SK-N-SH treated with all-trans-retinoic acid at 6 μM for 48 hours (cell line): ENCODE measurements around the gene CCL11.

Experiments
- ATAC-seq: fragments of 200-7000 bp; cut with Tn5 transposase; 3 replicates; pipeline ENCODE4 v1.9.1; 2020; ENCODE audit warnings: mild to moderate bottlenecking, moderate library complexity
- ARNTL ChIP-seq: fragments of 450-650 bp; formaldehyde crosslinking; IDR thresholded peaks from 2 replicates; pipeline ENCODE4 v1.5.0; 2020; ENCODE audit warnings: low read depth, mild to moderate bottlenecking, moderate library complexity, borderline replicate concordance
- BACH2 ChIP-seq: fragments of 250-450 bp; sonication (Bioruptor Pico); IDR thresholded peaks from 2 replicates; pipeline ENCODE4 v1.9.0; 2021; ENCODE audit warnings: mild to moderate bottlenecking, borderline replicate concordance
- CSDC2 ChIP-seq: fragments of 250-450 bp; sonication (Bioruptor Pico); IDR thresholded peaks from 2 replicates; pipeline ENCODE4 v1.5.0; 2020; ENCODE audit warnings: mild to moderate bottlenecking, moderate library complexity
- ESRRG ChIP-seq: fragments of 250-450 bp; sonication (Bioruptor Pico); IDR thresholded peaks from 2 replicates; pipeline ENCODE4 v1.6.1; 2021; ENCODE audit warnings: mild to moderate bottlenecking
- GLIS3 ChIP-seq: fragments of 250-450 bp; sonication (Bioruptor Pico); IDR thresholded peaks from 2 replicates; pipeline ENCODE4 v1.5.0; 2020; ENCODE audit warnings: mild to moderate bottlenecking, moderate library complexity
- ISL1 ChIP-seq: fragments of 250-450 bp; sonication (Bioruptor Pico); IDR thresholded peaks from 2 replicates; pipeline ENCODE4 v2.1.2; 2022; ENCODE audit warnings: mild to moderate bottlenecking, moderate library complexity
- OSR1 ChIP-seq: fragments of 250-450 bp; sonication (Bioruptor Pico); IDR thresholded peaks from 2 replicates; pipeline ENCODE4 v1.8.0; 2022; ENCODE audit warnings: moderate library complexity, mild to moderate bottlenecking, inconsistent platforms
- PPARA ChIP-seq: fragments of 250-450 bp; sonication (Bioruptor Pico); IDR thresholded peaks from 2 replicates; pipeline ENCODE4 v1.5.0; 2020; ENCODE audit warnings: mild to moderate bottlenecking, borderline replicate concordance
- RARB ChIP-seq: fragments of 250-450 bp; sonication (Bioruptor Pico); IDR thresholded peaks from 2 replicates; pipeline ENCODE4 v1.8.0; 2021; ENCODE audit warnings: mild to moderate bottlenecking, moderate library complexity
- SNAI2 ChIP-seq: fragments of 250-450 bp; sonication (Bioruptor Pico); IDR thresholded peaks from 2 replicates; pipeline ENCODE4 v1.5.0; 2020; ENCODE audit warnings: mild to moderate bottlenecking, moderate library complexity
- TCF4 ChIP-seq: fragments of 250-450 bp; sonication (Bioruptor Pico); IDR thresholded peaks from 2 replicates; pipeline ENCODE4 v1.8.0; 2021; ENCODE audit warnings: mild to moderate bottlenecking, moderate library complexity, borderline replicate concordance
- TOX ChIP-seq: fragments of 250-450 bp; sonication (Bioruptor Pico); IDR thresholded peaks from 2 replicates; pipeline ENCODE4 v1.8.0; 2021; ENCODE audit warnings: mild to moderate bottlenecking, moderate library complexity, borderline replicate concordance
- ZC3H10 ChIP-seq: fragments of 250-450 bp; sonication (Bioruptor Pico); IDR thresholded peaks from 2 replicates; pipeline ENCODE4 v1.5.1; 2021; ENCODE audit warnings: mild to moderate bottlenecking, moderate library complexity
- ZFP3 ChIP-seq: fragments of 250-450 bp; sonication (Bioruptor Pico); IDR thresholded peaks from 2 replicates; pipeline ENCODE4 v1.5.0; 2020; ENCODE audit warnings: mild to moderate bottlenecking, moderate library complexity
- ZFP30 ChIP-seq: fragments of 450-650 bp; formaldehyde crosslinking; IDR thresholded peaks from 2 replicates; pipeline ENCODE4 v1.5.0; 2022; ENCODE audit warnings: mild to moderate bottlenecking, moderate library complexity
- ZNF565 ChIP-seq: fragments of 450-650 bp; formaldehyde crosslinking; conservative IDR thresholded peaks from 2 replicates; pipeline ENCODE4 v1.5.0; 2020; ENCODE audit warnings: low read depth, mild to moderate bottlenecking, moderate library complexity
- ZNF70 ChIP-seq: fragments of 450-650 bp; formaldehyde crosslinking; IDR thresholded peaks from 2 replicates; pipeline ENCODE4 v1.5.0; 2020; ENCODE audit warnings: mild to moderate bottlenecking, moderate library complexity
- ZNF8 ChIP-seq: fragments of 450-650 bp; formaldehyde crosslinking; IDR thresholded peaks from 2 replicates; pipeline ENCODE4 v1.5.0; 2020; ENCODE audit warnings: mild to moderate bottlenecking, moderate library complexity
- TF ChIP-seq, protein P1 (sequence below): fragments of 250-450 bp; sonication (Bioruptor Pico); IDR thresholded peaks from 2 replicates; pipeline ENCODE4 v1.5.1; 2021; ENCODE audit warnings: mild to moderate bottlenecking, moderate library complexity
- TF ChIP-seq, protein P2 (sequence below): fragments of 250-450 bp; sonication (Bioruptor Pico); IDR thresholded peaks from 2 replicates; pipeline ENCODE4 v1.5.0; 2020; ENCODE audit warnings: mild to moderate bottlenecking, moderate library complexity
- TF ChIP-seq, protein P3 (sequence below): fragments of 250-450 bp; sonication (Bioruptor Pico); IDR thresholded peaks from 2 replicates; pipeline ENCODE4 v1.8.0; 2021; ENCODE audit warnings: low read depth, mild to moderate bottlenecking, moderate library complexity, borderline replicate concordance
- TF ChIP-seq, protein P4 (sequence below): fragments of 250-450 bp; sonication (Bioruptor Pico); IDR thresholded peaks from 2 replicates; pipeline ENCODE4 v1.5.1; 2020; ENCODE audit warnings: low read depth, mild to moderate bottlenecking, moderate library complexity
- TF ChIP-seq, protein P5 (sequence below): fragments of 250-450 bp; sonication (Bioruptor Pico); IDR thresholded peaks from 2 replicates; pipeline ENCODE4 v1.8.0; 2020; ENCODE audit warnings: mild to moderate bottlenecking, moderate library complexity, borderline replicate concordance

CCL11 gene

DNA sequence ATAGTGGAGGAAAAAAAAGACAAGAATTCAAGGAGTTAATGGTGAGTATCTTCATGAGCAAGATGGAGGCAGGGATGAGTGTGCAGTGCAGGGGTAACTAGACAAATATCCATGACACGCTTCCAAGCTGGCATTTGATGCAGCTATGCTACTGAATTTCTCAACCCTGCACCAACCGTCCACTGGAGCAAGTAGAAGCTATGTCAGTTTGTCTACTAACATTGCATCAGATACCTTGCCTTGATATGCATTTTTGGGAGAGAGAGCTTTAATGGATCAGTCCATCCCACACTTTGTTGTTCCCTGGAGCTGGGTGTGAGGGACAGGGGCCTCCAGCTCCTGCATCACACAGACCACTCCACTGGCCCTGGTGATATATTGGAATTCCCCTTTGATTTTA lies 16.4 kb downstream of the CCL11 start:
- TF ChIP-seq, protein P1, sequence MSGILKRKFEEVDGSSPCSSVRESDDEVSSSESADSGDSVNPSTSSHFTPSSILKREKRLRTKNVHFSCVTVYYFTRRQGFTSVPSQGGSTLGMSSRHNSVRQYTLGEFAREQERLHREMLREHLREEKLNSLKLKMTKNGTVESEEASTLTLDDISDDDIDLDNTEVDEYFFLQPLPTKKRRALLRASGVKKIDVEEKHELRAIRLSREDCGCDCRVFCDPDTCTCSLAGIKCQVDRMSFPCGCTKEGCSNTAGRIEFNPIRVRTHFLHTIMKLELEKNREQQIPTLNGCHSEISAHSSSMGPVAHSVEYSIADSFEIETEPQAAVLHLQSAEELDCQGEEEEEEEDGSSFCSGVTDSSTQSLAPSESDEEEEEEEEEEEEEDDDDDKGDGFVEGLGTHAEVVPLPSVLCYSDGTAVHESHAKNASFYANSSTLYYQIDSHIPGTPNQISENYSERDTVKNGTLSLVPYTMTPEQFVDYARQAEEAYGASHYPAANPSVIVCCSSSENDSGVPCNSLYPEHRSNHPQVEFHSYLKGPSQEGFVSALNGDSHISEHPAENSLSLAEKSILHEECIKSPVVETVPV: no peak
- TF ChIP-seq, protein P2, sequence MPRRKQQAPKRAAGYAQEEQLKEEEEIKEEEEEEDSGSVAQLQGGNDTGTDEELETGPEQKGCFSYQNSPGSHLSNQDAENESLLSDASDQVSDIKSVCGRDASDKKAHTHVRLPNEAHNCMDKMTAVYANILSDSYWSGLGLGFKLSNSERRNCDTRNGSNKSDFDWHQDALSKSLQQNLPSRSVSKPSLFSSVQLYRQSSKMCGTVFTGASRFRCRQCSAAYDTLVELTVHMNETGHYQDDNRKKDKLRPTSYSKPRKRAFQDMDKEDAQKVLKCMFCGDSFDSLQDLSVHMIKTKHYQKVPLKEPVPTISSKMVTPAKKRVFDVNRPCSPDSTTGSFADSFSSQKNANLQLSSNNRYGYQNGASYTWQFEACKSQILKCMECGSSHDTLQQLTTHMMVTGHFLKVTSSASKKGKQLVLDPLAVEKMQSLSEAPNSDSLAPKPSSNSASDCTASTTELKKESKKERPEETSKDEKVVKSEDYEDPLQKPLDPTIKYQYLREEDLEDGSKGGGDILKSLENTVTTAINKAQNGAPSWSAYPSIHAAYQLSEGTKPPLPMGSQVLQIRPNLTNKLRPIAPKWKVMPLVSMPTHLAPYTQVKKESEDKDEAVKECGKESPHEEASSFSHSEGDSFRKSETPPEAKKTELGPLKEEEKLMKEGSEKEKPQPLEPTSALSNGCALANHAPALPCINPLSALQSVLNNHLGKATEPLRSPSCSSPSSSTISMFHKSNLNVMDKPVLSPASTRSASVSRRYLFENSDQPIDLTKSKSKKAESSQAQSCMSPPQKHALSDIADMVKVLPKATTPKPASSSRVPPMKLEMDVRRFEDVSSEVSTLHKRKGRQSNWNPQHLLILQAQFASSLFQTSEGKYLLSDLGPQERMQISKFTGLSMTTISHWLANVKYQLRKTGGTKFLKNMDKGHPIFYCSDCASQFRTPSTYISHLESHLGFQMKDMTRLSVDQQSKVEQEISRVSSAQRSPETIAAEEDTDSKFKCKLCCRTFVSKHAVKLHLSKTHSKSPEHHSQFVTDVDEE: no peak
- TF ChIP-seq PPARA (CRISPR knock-in tag) (no peak), BACH2 (CRISPR knock-in tag) (no peak), ZC3H10 (CRISPR knock-in tag) (no peak), ZNF565 (CRISPR knock-in tag) (no peak), RARB (no peak), ISL1 (CRISPR knock-in tag) (no peak), ZFP30 (CRISPR knock-in tag) (no peak), CSDC2 (CRISPR knock-in tag) (no peak), ESRRG (CRISPR knock-in tag) (no peak), ZNF8 (CRISPR knock-in tag) (no peak), ARNTL (CRISPR knock-in tag) (no peak), OSR1 (no peak), GLIS3 (CRISPR knock-in tag) (no peak), ZFP3 (no peak), TOX (CRISPR knock-in tag) (no peak)
- TF ChIP-seq, protein P3, sequence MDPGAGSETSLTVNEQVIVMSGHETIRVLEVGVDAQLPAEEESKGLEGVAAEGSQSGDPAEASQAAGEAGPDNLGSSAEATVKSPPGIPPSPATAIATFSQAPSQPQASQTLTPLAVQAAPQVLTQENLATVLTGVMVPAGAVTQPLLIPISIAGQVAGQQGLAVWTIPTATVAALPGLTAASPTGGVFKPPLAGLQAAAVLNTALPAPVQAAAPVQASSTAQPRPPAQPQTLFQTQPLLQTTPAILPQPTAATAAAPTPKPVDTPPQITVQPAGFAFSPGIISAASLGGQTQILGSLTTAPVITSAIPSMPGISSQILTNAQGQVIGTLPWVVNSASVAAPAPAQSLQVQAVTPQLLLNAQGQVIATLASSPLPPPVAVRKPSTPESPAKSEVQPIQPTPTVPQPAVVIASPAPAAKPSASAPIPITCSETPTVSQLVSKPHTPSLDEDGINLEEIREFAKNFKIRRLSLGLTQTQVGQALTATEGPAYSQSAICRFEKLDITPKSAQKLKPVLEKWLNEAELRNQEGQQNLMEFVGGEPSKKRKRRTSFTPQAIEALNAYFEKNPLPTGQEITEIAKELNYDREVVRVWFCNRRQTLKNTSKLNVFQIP (CRISPR knock-in tag): no peak
- TF ChIP-seq, protein P4, sequence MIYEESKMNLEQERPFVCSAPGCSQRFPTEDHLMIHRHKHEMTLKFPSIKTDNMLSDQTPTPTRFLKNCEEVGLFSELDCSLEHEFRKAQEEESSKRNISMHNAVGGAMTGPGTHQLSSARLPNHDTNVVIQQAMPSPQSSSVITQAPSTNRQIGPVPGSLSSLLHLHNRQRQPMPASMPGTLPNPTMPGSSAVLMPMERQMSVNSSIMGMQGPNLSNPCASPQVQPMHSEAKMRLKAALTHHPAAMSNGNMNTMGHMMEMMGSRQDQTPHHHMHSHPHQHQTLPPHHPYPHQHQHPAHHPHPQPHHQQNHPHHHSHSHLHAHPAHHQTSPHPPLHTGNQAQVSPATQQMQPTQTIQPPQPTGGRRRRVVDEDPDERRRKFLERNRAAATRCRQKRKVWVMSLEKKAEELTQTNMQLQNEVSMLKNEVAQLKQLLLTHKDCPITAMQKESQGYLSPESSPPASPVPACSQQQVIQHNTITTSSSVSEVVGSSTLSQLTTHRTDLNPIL: no peak
- TF ChIP-seq, protein P5, sequence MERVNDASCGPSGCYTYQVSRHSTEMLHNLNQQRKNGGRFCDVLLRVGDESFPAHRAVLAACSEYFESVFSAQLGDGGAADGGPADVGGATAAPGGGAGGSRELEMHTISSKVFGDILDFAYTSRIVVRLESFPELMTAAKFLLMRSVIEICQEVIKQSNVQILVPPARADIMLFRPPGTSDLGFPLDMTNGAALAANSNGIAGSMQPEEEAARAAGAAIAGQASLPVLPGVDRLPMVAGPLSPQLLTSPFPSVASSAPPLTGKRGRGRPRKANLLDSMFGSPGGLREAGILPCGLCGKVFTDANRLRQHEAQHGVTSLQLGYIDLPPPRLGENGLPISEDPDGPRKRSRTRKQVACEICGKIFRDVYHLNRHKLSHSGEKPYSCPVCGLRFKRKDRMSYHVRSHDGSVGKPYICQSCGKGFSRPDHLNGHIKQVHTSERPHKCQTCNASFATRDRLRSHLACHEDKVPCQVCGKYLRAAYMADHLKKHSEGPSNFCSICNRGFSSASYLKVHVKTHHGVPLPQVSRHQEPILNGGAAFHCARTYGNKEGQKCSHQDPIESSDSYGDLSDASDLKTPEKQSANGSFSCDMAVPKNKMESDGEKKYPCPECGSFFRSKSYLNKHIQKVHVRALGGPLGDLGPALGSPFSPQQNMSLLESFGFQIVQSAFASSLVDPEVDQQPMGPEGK (CRISPR knock-in tag): no peak
- no peak for ATAC-seq

- TF ChIP-seq ESRRG (CRISPR knock-in tag) (no peak), ZNF8 (CRISPR knock-in tag) (no peak), TOX (CRISPR knock-in tag) (no peak), ARNTL (CRISPR knock-in tag) (no peak), TCF4 (CRISPR knock-in tag) (no peak), OSR1 (no peak), ZNF70 (CRISPR knock-in tag) (no peak), BACH2 (CRISPR knock-in tag) (no peak), CSDC2 (CRISPR knock-in tag) (no peak), ZFP30 (CRISPR knock-in tag) (no peak), SNAI2 (no peak), ZC3H10 (CRISPR knock-in tag) (no peak), ISL1 (CRISPR knock-in tag) (no peak), RARB (no peak)
- TF ChIP-seq, protein P4: no peak
- ATAC-seq: no peak
These were observed 17.1 kb downstream of the CCL11 start for GRCh38 chr17:34302636-34303035.
